GM21515 (cell line): ENCODE results near the gene TANGO2.

Experiments
- ATAC-seq: cut with Tn5 transposase; IDR thresholded peaks from one replicate; pipeline ENCODE4 v1.9.1; 2021; ENCODE audit not compliant: unreplicated experiment

TANGO2 gene

DNA sequence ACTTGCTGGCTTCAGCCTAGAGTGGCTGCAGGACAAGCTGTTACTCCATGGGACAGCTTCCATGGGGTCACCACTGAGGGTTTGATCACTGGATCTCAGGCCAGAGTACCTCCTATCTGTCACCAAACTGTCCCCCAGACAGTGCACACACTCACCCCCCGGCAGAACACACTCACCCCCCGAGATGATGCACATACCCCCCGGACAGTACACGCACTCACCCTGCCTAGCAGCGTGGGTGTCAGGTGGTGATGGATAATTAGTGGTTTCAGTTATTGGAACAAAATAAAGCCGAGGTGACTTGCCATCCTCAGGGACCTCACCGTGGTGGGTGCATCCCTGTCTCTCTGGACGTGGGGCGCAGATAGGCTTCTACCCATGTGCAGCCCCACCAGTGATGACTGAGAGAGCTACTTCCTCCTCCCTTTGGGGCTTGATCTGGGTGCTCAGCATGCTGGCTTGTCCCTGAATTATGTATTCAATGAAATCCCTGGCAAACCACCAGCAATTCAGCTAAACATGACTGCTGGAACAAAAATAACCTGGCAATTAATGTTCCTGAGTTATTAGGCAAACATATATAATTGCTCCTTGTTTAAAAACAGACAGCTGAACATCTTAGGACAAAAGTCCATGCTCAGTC is 18.9 kb downstream of the TANGO2 start:
- no peak for ATAC-seq

DNA sequence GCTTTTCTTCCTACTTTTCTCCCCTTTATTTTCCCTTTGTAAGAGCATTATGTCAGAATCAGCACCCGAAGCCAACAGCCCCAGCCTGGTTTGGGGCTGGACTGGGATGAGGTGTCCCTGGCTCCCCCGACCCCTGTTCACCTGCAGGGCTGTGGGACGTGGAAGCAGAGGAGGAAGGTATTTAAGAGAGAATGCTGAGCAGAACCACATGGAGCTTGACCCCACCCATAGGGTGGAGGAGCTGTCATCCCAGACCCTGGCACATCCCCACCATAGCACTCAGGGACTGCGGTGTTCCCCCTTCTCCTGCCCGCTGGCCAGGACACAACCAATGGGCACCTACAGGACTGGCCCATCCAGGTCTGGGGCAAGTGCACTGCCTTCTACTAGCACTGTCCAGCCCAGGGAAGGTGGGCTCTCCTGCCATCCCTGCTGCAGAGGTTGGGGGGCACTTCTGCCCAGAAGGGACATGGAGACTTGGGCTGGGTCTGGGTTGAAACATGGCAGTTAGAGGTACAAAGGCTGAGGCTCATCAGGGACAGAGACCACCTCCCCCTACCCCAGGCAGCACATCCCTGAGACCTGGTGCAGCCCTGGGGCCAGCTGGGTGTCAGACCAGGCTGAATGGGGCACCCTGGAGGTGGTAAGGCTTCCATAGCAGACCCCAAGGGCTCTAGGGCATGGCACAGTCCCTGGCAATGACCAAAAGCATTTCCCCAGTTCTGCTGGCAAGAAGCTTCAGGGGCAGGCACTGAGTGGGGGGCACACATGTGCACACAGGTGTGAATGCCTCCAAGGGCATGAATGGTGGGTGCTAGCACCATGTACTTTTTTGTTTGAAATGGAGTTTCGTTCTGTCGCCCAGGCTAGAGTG is 19.7 kb downstream of the TANGO2 start:
- no peak for ATAC-seq

DNA sequence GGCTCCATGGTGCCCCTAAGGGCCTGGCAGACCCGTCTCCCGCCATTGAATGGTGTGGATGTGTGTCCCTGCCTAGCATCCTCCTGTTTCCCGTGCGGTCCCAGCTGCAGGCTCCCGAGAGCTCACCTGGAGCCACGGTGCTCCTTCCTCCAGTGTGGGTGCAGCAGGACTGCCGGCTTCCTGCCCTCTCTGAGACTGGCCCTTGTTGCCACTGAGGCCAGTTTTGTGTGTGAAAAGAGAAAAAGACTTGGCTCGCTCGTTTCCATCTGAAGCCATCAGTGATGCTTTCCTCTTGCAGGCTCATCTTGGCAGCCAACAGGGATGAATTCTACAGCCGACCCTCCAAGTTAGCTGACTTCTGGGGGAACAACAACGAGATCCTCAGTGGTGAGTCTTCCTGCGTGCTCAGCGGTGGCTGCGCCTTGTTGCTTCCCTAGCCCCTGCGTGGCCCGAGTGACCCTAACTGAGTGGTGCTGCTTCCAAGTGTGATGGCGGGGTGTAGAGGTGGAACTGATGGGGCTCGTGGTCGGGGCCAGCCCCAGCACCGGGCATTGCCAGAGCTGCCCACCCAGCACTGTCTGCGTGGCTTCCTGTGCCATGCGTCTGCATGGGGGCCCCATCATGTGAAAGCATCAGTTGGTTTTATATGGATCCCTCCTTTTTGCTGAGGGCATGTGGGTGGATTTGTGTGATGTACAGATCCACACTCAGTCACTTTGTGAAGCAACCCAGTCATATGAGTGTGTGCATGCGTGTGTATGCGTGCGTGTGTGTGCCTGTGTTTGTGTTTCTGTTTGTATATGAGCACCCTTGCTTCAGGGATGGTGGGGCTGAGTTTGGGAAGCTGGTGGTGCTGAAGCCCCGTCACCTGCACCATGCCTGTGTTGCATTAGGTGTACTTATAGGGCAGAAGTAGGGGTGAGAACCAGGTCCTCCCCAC is 22.4 kb downstream of the TANGO2 start:
- ATAC-seq = no peak

DNA sequence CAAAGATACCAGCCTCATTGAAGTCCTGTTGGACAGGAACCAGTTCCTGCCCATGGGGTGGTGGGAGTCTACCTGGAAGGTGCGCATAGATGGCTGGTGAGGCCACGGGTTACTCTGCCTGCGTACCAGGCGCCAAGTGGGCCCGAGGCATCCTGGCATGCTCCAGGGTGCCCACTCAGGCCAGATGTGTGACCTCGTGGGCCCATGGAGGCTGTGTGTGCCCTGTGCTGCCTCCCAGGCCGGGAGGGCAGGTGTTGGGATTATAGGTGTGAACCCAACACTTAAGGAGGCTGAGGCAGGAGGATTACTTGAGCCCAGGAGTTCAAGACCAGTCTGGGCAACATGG is 23.1 kb downstream of the TANGO2 start:
- no peak for ATAC-seq

DNA sequence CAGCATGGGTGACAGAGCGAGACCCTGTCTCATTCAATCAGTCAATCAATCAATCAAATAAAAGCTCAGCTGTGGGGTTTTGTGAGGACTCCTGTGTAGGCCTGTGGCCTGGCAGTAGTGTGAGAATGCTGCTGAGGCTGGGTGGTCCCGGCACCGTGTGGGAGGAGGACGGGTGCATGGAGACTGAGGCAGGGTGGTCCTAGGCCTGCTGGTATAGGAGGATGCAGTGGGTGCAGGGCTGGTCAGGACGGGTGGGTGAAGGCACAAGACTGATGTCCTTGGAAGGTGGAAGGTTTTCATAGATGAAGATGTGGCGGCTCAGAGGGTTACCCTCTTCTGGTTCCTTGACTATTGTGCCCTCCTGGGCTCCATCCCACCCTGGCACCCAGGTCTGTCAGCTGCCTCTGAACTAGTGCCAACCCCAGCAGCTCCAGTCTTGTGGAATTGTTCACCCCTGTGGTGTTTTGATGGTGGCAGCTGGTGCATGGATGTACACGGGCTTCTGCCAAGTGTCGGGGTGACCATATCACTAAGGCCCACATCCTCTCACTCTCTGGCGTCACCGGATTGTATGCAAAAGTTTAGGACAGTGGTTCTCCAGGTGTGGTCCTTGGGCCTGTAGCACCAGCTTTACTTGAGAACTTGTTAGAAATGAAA is 23.7 kb downstream of the TANGO2 start:
- ATAC-seq = no peak

DNA sequence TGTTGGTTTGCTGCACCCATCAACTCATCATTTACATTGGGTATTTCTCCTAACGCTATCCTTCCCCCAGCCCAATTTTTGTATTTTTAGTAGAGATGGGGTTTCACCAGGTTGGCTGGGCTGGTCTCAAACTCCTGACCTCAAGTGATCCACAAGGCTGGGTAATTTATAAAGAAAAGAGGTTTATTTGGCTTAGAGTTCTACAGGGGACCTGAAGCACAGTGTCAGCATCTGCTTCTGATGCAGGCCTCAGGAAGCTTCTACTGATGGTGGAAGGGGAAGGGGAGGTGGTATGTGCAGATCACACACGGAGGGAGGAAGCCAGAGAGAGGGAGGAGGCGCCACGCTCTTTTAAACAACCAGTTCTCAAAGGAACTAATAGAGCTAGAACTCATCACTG is 25.8 kb downstream of the TANGO2 start:
- no peak for ATAC-seq

DNA sequence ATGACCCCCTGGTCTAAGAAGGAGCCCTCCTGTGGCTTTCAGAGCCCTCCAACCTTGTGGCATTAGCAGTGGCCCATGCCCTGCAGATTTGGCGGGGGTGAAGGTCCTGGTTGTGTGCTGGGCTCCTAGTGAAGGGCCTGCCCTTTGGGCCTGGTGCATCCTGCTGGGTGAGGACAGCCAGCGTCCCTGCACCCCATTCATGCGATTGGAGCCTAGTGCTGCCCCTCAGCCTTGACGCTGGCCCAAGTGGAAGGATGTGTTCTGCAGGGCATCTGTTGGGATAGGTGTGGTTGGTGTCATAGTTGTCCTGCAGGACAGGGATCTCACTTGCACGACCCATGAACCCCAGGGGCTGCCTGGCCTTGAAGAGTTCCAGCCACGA is 31.0 kb downstream of the TANGO2 start:
- ATAC-seq = no peak

DNA sequence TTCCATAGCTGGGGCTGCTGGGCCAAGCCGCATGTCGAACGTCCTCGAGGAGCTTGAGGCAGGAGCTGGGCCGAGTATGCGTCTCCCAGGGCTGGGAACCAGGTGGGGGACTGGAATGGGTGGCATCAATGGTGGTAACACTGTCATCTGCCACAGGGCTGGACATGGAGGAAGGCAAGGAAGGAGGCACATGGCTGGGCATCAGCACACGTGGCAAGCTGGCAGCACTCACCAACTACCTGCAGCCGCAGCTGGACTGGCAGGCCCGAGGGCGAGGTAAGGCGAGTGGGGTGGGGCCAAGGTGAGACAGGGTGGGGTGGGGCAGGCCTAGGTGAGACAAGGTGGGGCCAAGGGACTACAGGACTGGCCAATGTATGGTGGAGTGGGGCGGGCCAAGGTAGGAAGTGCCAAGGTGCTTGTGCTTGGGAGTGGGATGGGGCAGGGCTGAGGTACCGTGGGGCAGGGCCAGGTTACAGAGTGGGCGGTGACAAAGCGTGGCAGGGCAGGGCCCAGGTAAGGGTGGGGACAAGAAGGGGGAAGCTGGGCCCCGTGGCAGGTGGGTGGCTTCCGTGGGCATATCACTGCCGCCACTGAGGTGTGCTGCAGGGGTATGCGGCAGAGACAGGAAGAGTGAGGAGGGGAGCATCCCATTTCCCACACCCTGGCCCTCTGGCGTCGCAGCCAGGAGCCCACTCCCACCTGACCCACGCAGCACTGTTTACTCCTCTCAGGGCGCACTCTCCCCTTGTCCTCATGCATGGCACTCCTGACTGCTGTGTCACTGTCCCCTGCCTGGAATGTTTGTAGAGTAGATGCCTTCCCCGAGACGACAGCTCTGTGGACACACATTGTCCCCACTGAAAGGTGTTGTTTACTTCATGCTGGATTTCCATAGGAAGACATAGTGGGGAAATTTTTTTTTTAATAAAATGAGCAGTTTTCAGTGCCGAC is 31.7 kb downstream of the TANGO2 start:
- no peak for ATAC-seq

DNA sequence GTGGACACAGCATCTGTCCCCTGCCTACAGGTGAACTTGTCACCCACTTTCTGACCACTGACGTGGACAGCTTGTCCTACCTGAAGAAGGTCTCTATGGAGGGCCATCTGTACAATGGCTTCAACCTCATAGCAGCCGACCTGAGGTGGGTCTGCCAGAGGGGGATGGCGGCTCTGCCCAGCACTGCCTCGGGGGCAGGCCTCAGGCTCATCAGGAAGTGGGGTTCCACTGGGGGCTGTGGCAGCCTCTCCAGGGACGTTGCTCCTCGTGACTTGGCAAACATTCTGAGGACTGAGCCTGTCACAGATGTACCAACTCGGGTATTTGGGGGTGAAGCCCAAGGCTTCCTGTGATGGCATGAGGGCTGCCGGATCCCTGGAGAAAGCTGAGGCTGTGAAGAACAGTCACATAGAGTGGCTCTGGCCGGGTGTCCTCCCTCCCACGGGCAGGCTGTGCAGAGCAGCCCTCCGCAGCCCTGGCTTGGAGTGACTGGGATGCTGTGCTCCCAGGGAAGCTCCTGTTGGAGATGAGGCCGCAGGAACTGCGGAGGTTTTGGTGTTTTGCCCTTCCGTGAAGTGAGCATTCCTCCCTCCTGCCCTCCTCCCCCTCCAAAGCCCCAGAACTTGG is 32.6 kb downstream of the TANGO2 start:
- no peak for ATAC-seq

DNA sequence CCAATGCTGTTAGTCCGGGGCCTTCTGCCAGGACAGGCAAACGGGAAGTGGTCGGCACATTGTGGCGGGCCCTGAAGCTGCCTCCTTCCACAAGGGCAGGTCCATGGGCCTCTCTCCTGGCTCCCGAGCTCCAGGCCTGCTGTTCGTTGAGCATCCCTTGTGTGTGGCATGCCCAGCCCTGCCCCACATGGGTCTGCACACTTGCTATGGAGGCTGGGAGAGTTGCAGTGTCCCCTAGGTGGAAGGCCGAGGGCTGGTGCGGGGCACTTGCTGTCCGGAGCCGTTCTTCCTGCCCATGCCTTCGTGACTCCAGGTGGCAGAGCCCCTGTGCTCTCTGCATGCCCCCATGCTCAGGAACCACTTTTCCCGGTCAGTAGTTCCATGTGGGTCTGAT is 33.1 kb downstream of the TANGO2 start:
- ATAC-seq = no peak

DNA sequence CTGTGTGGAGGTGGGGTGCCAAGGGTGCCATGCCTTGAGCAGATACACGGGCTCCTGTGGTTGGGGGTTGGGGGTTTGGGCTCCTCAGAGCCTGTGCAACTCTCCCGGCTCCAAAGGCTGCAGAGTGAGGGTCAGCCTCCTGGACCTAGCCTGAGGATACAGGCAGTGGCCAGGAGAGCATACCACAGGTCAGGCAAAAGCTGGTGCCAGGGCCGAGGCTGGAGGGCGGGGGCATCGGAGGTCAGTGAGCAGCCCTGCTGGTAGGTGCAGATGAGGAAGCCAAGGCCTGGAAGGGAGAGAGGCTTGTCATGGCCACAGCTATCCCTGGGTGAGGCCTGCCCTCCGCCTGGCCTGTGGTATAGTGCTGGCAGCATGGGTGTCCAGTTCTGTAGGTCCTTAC is 33.6 kb downstream of the TANGO2 start:
- no peak for ATAC-seq

DNA sequence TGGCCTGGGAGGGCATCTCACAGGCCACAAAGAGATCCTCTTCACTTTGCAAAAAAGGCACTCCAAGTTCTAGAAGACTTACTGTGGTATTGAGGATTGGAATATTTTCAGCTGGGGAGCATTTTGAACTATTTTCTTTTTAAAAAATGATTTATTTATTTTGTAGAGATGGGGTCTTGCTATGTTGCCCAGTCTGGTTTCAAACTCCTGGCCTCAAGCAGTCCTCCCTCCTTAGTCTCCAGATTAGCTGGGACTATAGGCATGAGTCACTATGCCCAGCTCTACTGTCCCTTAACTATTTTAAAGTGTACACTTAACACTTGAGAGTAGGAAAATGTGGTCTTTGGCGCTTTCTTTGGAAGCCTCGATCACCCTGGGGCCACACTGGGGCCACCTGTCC is 34.2 kb downstream of the TANGO2 start:
- ATAC-seq = no peak

DNA sequence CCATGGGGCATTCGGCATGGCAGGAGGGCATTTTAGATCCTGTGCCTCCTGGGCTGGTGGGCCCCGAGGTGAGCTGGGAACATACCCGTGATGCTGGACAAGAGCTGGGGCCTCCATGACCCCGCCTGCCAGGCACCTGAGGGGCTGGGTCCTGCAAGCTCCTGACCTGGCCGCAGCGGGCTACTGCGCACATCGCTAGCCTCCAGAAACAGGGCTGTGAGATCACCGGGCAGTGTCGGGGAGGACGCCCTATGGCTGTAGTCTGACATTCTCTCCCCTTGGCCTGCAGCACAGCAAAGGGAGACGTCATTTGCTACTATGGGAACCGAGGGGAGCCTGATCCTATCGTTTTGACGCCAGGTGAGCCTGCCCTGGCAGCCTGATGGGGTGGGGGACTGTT is 34.7 kb downstream of the TANGO2 start:
- ATAC-seq = no peak

DNA sequence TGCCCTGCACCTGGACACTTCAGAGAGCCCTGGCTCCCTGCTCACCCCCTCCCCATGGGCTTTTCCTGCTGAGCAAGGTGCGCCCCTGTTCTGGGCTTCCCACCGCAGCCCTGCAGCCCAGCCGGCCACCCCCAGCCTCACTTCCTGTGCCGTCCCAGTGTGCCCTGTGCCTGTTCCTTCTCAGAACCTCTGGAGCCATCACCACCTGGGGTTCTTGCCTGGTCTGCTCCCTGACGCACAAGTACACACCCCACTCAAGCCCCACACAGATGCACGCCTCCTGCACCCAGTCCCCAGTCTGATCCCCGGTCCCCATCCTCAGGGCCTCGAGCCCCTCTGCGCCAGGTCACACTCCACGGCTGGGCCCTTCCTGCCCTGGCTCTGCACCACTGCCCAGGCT is 35.3 kb downstream of the TANGO2 start:
- no peak for ATAC-seq

DNA sequence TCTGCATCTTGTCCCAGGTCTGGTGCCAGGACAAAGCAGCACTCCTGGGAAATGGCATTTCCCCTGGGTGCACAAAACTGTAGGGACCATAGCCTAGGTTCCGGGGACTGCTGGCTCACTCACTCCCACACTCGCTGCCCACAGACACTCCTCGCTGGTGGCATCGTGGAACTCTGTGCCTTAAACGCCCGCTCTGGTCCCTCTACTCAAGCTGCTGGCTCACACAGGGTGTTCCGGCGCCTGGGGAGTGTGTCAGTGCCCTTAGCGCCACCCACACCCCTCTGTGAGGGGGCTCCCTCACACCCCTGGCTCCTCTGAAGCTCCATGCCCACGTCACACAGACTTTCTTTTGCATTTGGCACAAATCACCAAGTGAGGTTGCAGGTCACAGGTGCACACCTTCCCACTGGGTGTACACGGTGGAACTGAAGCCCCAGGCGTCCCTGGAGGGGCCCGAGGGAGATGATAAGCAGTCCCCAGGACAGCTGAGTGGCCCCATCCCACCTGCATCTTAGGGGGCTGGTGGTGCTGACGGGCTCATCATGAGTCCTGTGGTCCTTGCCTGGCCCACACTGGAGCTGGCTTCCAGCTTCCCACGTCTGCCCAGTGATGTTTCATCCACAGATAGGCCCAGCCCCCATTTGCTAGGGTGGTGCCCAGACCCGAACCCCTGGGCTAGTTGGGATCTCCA is 35.9 kb downstream of the TANGO2 start:
- ATAC-seq = no peak

DNA sequence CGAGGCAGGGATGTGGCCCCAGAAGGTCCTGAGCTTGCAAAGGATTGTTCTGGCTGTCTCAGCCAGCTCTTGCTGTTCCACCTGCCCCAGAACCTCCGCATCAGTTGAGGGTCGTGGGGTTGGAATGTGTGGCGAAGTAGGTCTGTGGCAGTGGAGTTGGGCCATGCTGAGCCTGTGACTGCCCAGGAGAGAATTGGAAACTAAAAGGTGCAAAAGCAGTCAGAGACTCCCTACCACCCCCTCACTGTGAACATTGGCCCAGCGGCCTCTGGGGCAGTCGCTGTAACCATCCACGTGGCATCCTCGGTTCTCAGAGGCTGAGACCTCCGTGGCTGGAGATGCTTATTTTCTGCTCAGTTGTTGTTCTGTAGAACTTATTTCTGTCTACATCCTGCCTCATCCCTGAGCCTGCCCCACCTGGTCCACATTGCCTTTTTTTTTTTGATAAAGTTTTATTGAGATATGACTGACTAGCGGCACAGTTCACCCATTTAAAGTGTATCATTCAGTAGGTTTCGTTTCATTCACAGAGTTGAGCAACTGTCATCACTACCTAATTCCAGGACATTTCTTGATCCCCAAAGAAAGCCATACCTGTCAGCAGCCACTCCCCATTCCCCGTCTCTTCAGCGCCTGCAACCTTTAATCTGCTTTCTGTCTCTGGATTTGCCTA is 36.8 kb downstream of the TANGO2 start:
- no peak for ATAC-seq

DNA sequence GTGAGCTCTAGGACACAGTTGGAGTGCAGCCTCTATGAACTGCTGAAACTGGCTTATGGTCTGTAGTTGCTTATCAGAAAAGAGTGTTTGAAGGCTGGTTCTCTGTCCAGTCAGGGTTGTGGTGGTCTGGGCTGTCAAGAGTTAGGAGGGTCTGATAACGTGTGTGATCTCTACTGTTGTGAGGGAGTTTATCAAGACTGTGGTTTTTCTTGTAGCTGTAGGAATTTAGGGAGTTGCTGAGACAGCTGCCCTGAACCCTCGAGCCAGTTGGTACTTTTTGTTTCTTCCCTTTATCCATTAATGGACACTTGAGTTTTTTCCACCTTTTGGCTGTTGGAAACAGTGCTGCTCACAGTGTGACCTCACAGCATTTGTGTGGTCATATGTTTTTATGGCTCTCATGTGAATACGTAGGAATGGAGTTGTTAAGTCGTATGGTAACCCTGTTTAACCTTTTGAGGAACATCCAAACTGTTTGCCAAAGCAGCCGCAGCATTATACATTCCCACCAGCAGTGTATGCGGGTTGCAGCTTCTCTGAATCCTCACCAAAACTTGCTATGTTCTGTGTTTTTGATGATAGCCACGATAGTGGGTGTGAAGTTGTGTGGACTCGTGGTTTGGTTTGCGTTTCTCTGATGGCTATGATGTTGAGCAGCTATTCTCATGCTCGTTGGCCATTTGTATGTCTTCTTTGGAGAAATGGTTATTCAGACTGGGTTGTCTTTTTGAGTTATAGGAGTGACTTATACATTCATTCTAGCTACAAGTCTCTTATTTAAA is 38.3 kb downstream of the TANGO2 start:
- no peak for ATAC-seq
